B cell (primary cell): ENCODE measurements around the gene ELANE. TPM values are rescaled to one million over a fixed set of nuclear protein-coding genes. Genes with fewer than 3 reads are reported as not detected.

Experiments
- ATAC-seq: fragments of 200-7000 bp; cut with Tn5 transposase; one replicate; pipeline ENCODE4 v1.10.0; 2021; ENCODE audit warnings: low read depth, mild to moderate bottlenecking, moderate number of reproducible peaks, moderate library complexity
- CTCF ChIA-PET: fragments of 350-600 bp; sonication (Branson Sonifier 250); formaldehyde crosslinking; loops from one replicate; lab custom pipeline; 2021; ENCODE audit warnings: antibody characterized with exemption, inconsistent platforms; lab: Charles Lee
- POLR2A ChIA-PET: fragments of 350-600 bp; sonication (Branson Sonifier 250); formaldehyde crosslinking; loops from one replicate; lab custom pipeline; 2021; ENCODE audit warnings: antibody characterized with exemption; lab: Charles Lee
- DNase-seq: peaks from one replicate; pipeline ENCODE4 v3.0.0; 2013
- H2AFZ ChIP-seq: 2 replicates; pipeline ENCODE4 v1.6.1; 2012; ENCODE audit warnings: mild to moderate bottlenecking, low read depth, low read length; ENCODE audit not compliant: insufficient read depth, poor library complexity, severe bottlenecking
- H3K27ac ChIP-seq, 2 donors: 1 replicate in 1 of 2; 2 replicates in 1 of 2; pipeline ENCODE4 v1.5.1; 2012 to 2013; ENCODE audit warnings: low read length in 2 of 2, mild to moderate bottlenecking in 2 of 2, moderate library complexity in 1 of 2
- H3K27me3 ChIP-seq, 4 experiments: fragments of 200-600 bp in 1 of 4; sonication (generic) in 1 of 4; replicated peaks in 1 of 4; 1 replicate in 2 of 4; 2 replicates in 2 of 4; pipeline versions ENCODE4 v1.6.1 to v1.7.0; 2013 to 2016; ENCODE audit warnings: low read length in 3 of 4, mild to moderate bottlenecking in 2 of 4, mixed read lengths in 1 of 4, moderate library complexity in 1 of 4; ENCODE audit not compliant: insufficient read depth in 4 of 4, control insufficient read depth in 3 of 4; ENCODE audit errors: control extremely low read depth in 1 of 4
- H3K36me3 ChIP-seq, 2 experiments: replicated peaks in 1 of 2; 1 replicate in 1 of 2; 2 replicates in 1 of 2; pipeline versions ENCODE4 v1.6.1 to v1.7.1; 2013; ENCODE audit warnings: low read length in 1 of 2; ENCODE audit not compliant: insufficient read depth in 2 of 2, control insufficient read depth in 1 of 2; ENCODE audit errors: control extremely low read depth in 1 of 2, extremely low read depth in 1 of 2
- H3K4me1 ChIP-seq, 2 donors: fragments of 200-600 bp in 1 of 2; sonication (generic) in 1 of 2; 1 replicate in 1 of 2; 2 replicates in 1 of 2; pipeline versions ENCODE4 v1.5.1 to v1.6.1; 2013 to 2017; ENCODE audit warnings: low read length in 2 of 2; ENCODE audit not compliant: control insufficient read depth in 2 of 2, insufficient read depth in 2 of 2
- H3K4me2 ChIP-seq: replicated peaks from 2 replicates; pipeline ENCODE3; 2012; ENCODE audit warnings: mild to moderate bottlenecking, low read depth, low read length; ENCODE audit not compliant: poor library complexity, severe bottlenecking
- H3K4me3 ChIP-seq, 5 experiments: fragments of 200-600 bp in 1 of 5; sonication (generic) in 1 of 5; 1 replicate in 3 of 5; 2 replicates in 2 of 5; pipeline versions ENCODE4 v1.5.1 to v1.7.0; 2011 to 2016; ENCODE audit warnings: low read length in 4 of 5, mild to moderate bottlenecking in 4 of 5, low read depth in 2 of 5, control low read depth in 1 of 5, moderate library complexity in 1 of 5; ENCODE audit not compliant: insufficient read depth in 1 of 5; ENCODE audit errors: control extremely low read depth in 1 of 5, extremely low read depth in 1 of 5
- H3K79me2 ChIP-seq: fragments of 200-600 bp; sonication (generic); one replicate; pipeline ENCODE4 v1.6.0; 2016; ENCODE audit warnings: low read length; ENCODE audit not compliant: control insufficient read depth, insufficient read depth
- H3K9ac ChIP-seq: fragments of 200-600 bp; sonication (generic); 2 replicates; pipeline ENCODE4 v1.6.1; 2017; ENCODE audit warnings: mild to moderate bottlenecking, low read length, moderate library complexity
- H3K9me3 ChIP-seq, 3 donors: one replicate each; pipeline versions ENCODE4 v1.6.1 to v1.7.1; 2013; ENCODE audit warnings: low read length in 2 of 3; ENCODE audit not compliant: control insufficient read depth in 2 of 3, insufficient read depth in 1 of 3; ENCODE audit errors: control extremely low read depth in 1 of 3
- H4K20me1 ChIP-seq: 2 replicates; pipeline ENCODE4 v1.6.0; 2012; ENCODE audit warnings: mild to moderate bottlenecking, low read length; ENCODE audit not compliant: insufficient read depth, control insufficient read depth, poor library complexity, severe bottlenecking
- H3K27ac Mint-ChIP-seq: one replicate; pipeline ENCODE4 v1.8.0; 2021; ENCODE audit warnings: mixed read lengths
- H3K27me3 Mint-ChIP-seq: one replicate; pipeline ENCODE4 v1.8.0; 2021; ENCODE audit warnings: mixed read lengths
- H3K4me1 Mint-ChIP-seq: one replicate; pipeline ENCODE4 v1.8.0; 2021; ENCODE audit warnings: mixed read lengths
- H3K4me3 Mint-ChIP-seq: one replicate; pipeline ENCODE4 v1.8.0; 2021; ENCODE audit warnings: mixed read lengths
- H3K9me3 Mint-ChIP-seq: one replicate; pipeline ENCODE4 v1.8.0; 2022; ENCODE audit warnings: mixed read lengths; ENCODE audit not compliant: insufficient read depth
- CTCF ChIP-seq: fragments of 200-600 bp; IDR thresholded peaks from one replicate; pipeline ENCODE4 v1.8.0; 2022; ENCODE audit warnings: antibody characterized with exemption, mild to moderate bottlenecking
- EZH2 ChIP-seq: IDR thresholded peaks from 2 replicates; pipeline ENCODE4 v1.6.1; 2012; ENCODE audit warnings: borderline replicate concordance, low read depth, mild to moderate bottlenecking, moderate library complexity, low read length; ENCODE audit not compliant: insufficient read depth, poor library complexity, severe bottlenecking
- WGBS: methylation state at CpG from one replicate; pipeline ENCODE4 v1.1.5; 2013; ENCODE audit warnings: missing lambda C conversion rate; ENCODE audit not compliant: insufficient coverage; 5-methylcytosine and 5-hydroxymethylcytosine counted together
- intact Hi-C: fragments of 100-400 bp; cut with micrococcal nuclease; formaldehyde crosslinking; loops from one replicate; pipeline ENCODE4 v1.10.0; 2022
- polyA plus RNA-seq: library from polyadenylated mRNA; depleted of rRNA; stranded (reverse); fragments of >200 nt; gene quantifications from 2 replicates; pipeline ENCODE4 v1.2.3, GENCODE V29; 2012
- total RNA-seq, 2 donors: library from RNA; stranded (reverse); fragments of 120-200 nt in 1 of 2; gene quantifications; 1 replicate in 1 of 2; 2 replicates in 1 of 2; pipeline versions ENCODE4 v1.2.3 to v1.2.4, GENCODE V29; 2013 to 2022

Gene ELANE
- total and polyA plus RNA-seq, 2 donors (not counting 1 experiment from before 2014, with no cell fraction given) = 0.18 TPM; not detected in 1

GRCh38 chr19:862581-863314, 10.6 kb downstream of the ELANE start:
- WGBS = 15% methylated on average over 46 of the region's 48 CpGs
- Histone ChIP-seq H3K4me2 (peak overlapping the region; percentile 77), H4K20me1 (no peaks in the 10 kb centered on the region), H2AFZ (no peak overlapping the region), H3K4me1 (peaks cover 29 to 47% of the 10 kb centered on the region in 2 donors), H3K27ac (no peak overlapping the region), H3K36me3 (peaks cover 0 to under 1% of the 10 kb centered on the region in 2 experiments), H3K9ac (peak overlapping the region; percentile 35), H3K9me3 (peaks cover 0 to 36% (median 0%) of the 10 kb centered on the region in 3 donors), H3K27me3 (peaks cover 0 to 38% (median 8%) of the 10 kb centered on the region in 4 experiments), H3K4me3 (peak overlapping the region in 3 of 5 experiments; percentile 26 to 35 (median 27)), H3K79me2 (no peaks in the 10 kb centered on the region)
- H3K4me1 Mint-ChIP-seq = peaks cover 19% of the 10 kb centered on the region
- intact Hi-C loops = loop anchor here (1.0 to 2.0 kb wide), 3 partner anchors 30 to 120 kb away; partner anchors contain the start of genes MED16 and RNU6-9
- ChIA-PET CTCF (interaction anchor here (0.7 to 3.0 kb wide), 16 partner anchors 18 to 778 kb away, joined by 3 to 67 read pairs (median 6); partner anchors contain the start of genes CNN2, KISS1R, MED16 and R3HDM4), POLR2A (interaction anchor here (0.6 to 3.1 kb wide), 9 partner anchors 15 to 205 kb away, joined by 3 to 23 read pairs (median 5); partner anchors contain the start of genes MED16, RNU6-9 and WDR18)
- peak overlapping the region; percentile 59 for H3K27ac Mint-ChIP-seq
- peaks cover 7% of the 10 kb centered on the region for H3K27me3 Mint-ChIP-seq
- TF ChIP-seq CTCF = no peak
- no peak for TF ChIP-seq EZH2
- peak; percentile 34 for ATAC-seq
- H3K9me3 Mint-ChIP-seq = no peaks in the 10 kb centered on the region
- peak overlapping the region; percentile 79 for H3K4me3 Mint-ChIP-seq
- DNase-seq = peak; percentile 84
